GM21390 (cell line): ENCODE measurements around the gene AGAP1.

Experiments used
- ATAC-seq: cut with Tn5 transposase; IDR thresholded peaks from one replicate; pipeline ENCODE4 v1.9.1; 2021; ENCODE audit not compliant: unreplicated experiment

AGAP1 gene

DNA sequence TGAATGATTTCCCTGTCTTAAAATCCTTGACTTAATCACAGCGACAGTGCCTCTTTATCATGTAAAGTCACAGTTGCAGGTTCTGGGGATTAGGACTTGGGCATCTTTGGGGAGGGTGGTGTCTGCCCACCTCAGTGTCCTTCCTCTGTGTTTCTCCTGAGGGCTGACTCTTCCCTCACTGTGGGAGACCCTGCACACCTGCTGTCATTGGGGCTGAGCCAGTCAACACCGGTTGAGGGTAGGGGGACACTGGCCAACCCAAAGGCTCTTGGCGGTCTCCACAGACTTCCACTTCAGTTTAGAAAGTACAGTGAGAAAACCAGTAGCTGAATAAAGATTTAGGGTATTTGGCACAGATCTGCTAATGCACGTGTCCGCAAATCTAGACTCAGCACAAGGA lies 36.9 kb downstream of the AGAP1 start:
- ATAC-seq, result no peak

DNA sequence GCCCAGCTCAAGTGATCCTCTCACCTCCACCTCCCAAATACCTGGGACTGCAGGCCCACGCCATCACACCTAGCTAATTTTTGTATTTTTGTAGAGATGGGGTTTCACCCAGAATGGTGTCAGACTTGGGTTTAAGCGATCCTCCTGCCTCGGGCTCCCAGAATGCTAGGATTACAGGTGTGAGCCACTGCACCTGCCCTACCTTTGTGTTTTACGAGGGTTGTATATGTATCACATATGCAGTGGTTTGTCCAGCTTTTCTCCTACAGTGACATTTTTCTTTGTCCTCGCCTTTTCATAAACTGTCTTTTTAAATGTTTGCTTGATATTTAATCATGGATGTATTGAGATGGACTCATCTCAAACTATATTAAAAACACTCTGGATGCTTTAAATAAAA lies 38.5 kb downstream of the AGAP1 start:
- no peak for ATAC-seq

DNA sequence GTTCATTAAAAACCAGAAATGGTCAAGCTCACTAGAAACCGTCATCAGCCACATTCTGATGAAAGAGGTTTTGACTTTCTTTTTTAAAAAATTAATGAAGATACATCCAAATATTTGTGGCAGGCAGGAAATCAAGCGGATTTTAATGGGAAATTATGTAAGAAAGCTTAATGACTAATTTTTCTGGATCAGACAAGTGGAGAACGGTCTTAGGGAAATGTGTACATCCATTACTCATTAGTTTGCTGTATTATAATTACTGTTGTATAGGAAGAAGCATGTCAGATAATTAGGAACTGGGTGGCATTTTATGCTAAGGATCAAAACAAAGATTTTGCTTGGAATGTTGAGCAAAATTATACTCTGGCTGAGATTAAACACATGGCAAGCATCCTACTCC lies 39.4 kb downstream of the AGAP1 start:
- ATAC-seq, result no peak

DNA sequence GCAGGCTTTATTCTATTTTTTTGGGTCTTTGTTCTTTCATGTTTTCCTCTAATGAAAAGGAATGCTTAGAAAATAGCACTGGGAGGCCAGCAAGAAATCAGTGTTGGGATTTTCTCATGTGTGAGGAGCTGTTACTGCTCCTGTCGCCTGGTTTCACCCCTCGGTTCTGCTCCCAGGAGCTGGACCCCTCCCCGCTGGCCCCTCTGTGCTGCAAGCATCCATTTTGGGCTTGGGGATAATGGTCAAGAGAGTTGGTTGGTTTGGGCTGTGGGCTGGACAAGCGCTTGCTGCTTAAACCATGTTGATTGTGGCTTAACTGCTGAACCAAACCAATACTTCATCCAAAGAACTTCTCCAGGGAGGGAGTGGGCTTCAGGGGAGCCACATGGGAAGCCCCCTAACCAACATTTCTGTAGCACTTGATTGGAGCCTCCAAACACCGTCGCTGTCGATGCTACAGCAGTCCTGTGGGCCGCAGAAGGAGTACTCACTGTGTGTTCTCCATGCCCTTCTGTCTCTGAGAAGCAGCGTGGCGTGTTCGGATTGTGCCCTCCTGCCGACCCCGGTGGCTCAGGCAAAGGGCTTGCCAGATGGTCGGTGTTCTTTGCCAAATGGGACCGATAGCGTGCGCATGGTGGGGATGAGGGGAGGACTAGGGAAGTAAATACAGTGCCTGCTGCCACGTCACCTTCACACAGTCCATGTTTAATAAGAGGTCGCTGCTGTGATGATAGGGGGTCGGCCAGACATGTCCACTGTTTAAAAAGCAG lies 40.0 kb downstream of the AGAP1 start:
- no peak for ATAC-seq

DNA sequence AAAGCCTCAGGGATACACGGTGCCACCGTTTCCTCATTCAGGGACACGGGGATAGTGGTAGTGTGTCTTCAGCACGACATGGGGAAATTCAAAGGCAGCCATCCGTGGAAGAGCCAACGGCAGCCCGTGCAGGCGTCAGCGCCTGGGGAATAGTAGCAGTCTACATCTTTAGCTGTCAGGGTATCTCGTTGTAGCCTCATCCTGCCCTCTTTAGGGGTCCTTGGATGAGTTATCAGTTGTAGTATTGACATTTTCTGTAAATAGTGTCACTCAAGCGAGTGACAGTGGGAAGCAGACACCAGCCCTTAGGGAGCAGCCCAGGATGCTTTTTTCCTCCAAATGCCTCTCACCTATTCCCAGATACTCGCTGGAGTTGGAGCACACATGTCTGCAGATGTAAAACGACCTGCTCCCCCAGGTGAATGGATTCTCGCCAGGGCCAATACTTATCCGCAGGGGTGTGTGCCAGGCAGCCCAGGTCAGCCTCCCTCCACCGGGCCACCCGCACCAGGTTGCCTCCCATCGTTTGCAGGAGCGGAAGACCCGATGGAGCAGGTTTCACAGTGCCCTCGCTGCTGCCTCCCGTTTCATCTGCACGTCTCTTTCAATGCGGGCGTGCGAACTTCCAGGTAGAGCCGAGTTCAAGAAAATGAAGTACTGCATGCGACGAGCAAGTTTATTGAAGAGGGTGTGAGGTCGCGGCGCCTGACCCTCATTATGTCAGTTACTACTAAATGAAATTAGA lies 41.0 kb downstream of the AGAP1 start:
- ATAC-seq, result no peak

DNA sequence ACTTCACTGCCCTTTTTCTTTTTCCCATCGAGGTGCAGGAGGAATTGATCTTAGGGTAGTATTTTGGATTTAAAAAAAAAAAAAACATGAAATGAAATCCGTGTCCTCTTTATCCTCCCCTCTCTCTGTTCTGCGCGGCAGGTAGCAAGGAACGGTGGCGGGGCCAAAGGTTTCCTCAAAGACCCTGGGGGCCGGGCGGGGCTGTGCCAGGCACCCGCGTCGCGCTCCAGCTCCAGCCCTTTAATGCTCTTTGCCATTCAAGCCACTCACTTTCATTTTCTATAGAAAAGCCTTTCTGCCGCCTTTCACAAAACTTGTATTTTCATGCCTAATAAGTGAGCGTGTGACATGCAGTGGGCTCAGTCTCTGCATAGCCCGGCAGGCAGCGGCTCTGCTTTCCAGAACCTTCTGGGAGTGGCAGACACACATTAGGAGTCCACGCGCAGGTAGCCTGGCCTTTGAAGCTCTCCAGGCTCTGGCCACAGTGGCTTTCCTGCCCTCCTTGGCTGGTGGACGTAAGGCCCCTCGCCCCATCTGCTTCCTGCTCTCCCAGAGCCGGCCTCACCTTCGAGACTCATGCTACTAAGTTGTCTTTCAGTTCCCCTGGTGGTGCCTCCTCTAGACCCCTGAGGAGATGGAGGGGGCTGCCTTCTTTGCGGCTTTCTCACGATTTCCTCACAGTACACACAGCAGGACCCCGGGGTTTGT lies 41.7 kb downstream of the AGAP1 start:
- no peak for ATAC-seq

DNA sequence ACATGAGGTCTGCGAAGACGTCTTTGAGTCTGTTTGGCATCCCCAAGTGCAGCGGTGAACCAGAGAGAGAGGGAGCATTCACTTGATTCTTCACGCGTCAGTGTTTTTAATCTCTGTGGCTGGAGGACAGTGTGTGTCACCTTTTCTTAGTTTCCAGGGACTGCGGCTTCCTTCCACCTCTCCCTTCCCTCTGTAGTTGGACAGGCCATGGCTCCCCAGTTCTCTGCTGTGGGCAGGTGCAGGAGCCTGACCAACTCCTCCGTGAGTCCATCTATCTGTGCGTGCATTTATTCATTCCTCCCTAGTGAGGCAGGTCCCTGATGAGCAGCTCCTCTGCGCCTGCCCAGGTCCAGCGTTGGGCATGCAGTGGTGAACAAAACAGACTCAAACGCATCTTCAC lies 42.9 kb downstream of the AGAP1 start:
- ATAC-seq, result no peak

DNA sequence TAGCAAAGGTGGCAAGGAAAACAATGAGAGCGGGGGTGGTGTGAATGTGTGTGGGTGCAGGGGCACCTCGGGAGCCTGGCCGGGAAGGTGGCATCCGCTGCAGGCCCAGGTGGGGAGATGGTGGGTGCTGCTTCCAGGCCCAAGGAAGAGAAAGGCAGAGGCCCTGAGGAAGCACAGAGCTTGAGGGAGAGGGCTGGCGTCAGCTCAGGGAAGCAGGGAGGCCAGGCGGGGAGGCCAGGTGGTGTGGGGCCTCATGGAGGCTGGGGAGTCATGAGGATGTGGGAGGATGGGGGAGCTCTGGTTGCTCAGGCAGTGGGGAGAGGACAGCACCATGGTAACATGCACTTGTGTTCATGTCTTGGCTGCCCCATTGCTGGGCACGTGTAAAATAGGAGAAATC lies 43.3 kb downstream of the AGAP1 start:
- ATAC-seq, result no peak

DNA sequence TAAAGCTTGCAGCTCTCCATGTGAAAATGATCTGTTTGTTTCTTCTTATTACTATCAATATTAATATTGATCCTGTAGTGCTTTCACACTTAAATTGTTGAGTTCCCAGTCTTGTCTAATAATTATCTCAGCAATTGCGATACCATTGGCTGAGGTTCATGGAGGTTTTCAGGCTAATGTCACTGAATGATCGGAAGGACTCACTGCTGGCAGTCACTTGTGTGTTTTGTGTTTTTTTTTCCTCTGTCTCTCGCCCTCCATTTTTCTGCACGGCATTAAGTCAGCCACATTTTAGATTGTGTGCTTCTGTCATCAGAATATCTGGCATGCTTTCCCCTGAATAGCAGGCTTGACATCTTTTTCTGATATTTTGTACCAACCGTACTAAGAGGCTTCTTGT lies 43.7 kb downstream of the AGAP1 start:
- no peak for ATAC-seq

DNA sequence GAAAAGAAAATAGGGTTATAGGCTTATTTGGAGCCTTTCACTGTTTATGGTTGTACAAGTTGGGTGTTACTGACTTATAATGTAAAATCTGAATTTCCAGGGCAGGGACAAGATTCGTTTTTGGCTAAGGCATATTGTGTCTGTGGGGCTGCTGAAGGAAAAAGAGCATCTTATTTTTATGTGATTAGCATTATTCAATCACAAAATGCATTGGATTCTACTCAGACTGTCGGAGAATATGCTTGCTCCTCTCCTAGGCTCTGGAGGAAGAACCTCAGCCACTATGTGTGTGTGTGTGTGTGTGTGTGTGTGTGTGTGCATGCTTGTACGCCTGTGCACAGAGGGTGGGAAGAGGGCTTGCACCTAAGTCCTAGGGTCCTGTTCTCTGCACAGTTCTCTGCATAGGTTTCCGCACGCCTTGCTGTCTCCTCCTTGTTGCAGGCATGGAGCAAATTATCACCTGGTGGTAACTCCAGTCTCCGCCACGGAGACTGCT lies 44.3 kb downstream of the AGAP1 start:
- no peak for ATAC-seq

DNA sequence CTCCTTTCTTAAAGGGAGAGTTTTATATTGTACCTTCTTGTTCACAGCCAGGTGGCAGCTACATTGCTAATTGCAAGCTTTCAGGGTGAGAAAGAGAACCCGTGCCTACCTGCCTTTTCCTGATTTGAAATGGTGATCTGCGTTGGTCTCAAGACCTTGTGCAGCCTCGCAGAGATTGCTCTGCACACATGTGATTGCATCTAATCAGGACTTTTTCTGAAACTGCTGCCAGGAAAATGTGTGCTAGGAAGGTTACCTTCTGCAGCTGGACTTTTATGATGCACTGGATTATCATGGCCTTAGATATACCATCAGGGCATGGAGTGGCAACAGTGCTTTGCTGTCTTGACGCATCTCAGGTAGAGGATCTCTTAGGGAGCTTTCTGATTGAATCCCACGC lies 45.1 kb downstream of the AGAP1 start:
- no peak for ATAC-seq

DNA sequence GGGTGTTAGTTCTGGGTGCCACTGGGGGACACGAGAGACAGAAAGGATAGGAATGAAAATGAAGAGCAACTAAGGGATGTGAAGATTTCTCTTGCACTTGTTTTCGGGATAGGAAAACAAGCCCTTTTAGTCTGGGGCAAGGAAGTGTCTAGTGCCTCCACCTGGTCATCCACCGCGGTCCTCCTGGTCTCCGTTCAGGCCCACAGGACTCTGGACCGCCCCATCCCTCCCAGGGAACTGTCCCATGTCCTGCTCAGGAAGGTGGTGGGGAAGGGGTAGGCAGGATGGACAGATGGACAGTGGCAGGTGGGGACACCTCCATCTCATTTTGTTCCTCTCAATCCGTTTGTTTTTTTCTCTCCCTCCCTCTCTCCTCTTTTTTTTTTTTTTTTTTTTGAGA lies 45.9 kb downstream of the AGAP1 start:
- no peak for ATAC-seq

DNA sequence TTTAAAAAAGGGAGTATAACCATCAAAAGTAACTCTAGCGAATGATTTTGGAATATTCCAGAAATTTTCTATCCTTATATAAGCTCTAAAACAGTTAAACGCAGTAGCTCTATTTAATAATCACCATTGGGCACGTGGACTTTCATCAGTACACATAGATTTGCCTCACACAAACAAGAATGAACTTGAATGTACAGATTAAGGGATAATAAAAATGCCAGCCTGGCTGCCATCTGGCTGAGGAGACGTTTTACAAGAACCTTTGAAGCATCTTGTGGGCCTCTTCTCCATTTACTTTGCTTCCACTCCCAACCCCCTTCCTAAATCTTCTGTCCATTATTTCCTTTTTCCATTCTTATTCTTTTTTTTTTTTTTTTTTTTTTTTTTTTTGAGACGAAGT lies 47.2 kb downstream of the AGAP1 start:
- ATAC-seq, result no peak

DNA sequence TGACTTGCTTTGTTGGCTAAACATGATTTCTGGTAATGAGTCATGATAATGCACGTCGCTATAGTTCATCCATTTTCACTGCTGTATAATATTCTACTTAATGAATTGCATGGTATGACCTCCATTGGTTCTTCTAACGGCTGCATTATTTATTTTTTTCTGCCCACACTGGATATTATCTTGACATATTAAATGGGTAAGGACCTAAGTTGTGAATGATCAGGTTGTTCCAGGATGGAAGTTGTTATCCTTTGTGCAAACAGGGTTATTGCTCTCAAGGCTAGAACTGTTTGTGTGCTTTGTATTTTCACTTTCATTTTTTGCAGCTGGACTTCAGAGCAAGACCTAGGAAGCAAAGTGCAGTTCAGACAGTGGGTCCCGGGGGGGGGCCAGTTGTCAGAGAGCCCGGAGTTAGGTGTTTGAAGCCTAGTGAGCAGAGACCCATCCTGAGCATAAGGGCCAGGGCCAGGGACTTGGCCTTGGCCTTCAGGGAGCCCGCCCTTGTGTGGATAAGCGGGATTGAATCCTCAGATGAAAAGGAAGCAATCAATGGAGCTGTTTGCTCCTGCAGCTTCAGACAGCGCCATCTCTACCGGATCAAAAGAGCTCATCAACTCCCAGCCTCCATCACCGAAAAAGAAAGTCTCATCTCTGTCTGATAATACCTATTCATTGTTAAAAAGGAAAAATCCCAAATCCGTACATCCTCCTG lies 48.2 kb downstream of the AGAP1 start:
- ATAC-seq, result no peak

DNA sequence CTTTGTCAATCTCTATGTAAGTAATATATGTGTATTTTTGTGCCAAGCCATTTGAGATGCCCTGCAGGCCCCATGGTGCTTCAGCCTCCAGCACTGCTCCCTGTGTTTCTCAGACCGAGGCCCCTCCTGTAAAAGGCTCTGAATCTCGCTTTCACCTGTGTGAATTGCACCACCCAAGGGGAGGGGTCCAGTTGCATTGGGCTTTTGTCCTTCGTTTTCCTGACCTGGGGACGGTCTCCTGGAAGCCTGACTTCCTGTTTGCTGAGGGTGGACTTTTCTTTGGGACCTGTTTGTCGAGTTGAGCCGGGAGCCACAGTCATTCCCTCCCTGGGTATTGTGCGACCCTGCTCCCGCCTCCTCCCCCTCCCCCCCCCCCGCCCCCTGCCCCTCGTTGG lies 48.9 kb downstream of the AGAP1 start:
- no peak for ATAC-seq

DNA sequence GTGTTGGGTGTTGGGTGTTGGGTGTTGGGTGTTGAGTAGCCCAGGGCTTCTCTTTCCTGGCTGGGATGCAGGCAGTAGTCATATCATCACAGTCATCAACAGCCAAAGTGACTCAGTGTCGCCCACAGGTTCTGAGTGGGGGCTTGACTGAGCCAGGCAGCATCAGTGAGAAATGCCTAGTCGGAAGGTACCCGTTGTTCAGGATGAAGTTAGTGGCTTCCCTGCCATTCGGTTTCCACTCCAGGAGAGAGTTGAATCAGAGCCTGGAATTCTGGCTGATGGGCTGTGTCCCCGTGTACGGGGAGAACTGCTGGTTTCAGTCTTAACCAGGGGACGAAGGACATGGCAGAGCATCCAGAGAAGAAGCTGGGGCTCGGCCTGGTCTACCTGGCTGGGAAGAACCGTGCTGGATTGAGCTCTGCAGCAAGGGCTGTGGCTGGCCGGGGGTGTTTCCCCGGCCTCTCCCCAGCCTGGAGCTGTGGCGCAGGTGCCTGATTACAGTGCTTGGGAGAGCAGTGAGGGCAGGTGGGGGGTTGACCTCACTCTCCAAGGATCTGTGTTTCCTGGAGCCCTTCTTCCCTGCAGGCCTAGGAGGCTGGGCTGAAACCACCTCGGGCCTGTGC lies 49.4 kb downstream of the AGAP1 start:
- ATAC-seq, result no peak

DNA sequence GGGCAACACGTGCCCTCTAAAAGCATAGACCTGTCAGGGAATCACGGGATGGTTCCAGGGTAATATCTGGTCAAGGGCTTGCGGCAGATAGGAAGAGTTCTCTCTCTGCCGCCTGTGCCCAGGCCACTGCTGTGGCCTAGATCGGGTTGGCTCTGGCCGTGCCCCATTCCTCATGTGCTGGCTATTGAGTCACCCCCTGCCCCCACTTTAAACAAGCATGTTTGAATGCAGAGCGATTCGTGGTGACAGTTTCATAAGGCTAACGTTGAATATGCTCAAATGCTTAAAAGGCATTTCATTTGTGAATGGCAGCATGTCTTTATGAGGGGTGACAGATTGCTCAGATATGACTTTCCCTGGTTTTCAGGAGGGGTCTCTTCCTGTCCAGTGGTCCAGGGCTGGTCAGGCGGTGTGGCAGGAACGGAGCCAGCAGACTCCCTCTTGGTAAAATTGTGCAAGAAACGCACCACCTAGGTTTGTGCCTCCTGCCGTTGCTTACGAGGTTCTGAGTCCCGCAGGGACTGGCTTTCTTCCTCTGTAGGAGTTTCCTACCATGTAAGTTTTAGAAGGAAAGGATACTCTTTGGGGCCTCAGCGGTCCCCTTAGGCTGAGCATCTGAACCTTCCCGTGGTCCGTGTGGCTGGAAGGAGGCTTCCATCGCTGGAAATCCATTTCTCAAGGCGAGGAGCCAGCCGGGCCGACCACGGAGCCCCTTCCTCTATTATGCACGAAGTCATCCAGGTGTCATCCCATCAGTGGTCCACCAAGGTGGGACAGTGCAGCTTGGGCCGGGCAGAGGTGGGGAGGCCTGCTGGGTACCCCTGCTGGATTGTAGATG lies 50.2 kb downstream of the AGAP1 start:
- no peak for ATAC-seq

DNA sequence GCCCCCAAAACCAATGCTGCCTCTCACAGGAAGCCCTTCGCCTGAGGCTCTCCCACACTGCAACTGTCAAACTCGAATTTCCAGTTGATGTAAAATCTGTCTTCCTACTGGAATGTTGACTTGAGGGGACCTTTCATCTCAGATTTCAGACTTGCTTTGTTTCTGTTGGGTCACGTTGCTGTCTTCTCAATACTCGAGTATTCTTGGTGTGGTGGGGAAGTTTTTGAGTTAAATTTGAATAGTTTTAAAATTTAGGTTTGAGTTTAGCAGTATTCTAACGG lies 50.8 kb downstream of the AGAP1 start:
- no peak for ATAC-seq

DNA sequence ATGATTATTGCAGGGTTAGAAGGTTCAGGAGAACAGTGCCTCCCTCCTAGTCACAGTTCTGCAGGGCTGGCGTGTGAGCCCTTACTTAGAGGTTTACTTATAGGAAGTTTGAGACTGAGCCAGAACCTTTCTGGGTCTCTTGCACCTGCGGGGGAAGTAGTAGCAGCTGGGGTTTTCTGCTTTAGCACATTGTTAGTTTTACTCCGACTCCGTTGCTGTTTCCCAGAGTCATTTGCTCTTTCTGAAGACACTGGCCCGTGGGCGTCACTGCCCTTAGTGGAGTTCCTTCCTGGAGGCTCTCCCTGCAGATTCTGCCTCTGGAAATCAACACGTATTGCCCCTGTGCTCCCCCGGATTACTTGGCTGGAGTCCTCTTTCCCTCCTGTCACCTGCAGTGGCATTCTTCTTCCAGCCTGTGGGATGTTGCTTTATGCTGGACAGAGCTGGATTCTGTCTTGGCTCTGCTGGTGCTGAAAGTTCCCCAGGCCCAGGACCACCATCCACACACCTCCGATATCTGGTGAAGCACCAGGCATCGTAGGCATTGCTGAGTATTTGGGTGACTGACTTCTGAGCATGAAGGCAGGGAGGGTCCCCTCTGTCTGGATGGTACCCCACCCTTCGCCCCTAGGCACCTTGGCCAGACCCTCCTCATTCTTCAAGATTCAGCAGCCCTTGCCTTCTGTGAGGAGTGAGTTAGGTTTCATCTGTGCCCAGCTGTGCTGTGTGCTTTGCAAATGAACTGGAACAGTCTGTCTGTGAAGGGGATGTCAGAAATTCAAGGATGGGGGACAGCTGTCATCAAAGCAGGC lies 51.7 kb downstream of the AGAP1 start:
- ATAC-seq, result no peak

DNA sequence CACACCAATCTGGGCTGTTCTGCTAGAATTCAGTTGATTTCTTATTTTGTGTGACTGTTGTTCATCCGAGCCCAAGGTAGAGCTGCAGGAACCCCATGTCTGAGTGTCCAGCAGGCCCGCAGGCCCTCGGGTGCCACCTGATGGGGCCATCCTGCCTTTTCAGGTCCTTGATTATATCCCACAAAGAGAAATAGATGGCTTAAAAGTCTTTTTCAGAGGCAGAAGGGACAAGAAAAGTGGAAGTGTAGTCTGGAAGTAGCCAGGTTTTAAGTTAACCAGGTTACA lies 52.2 kb downstream of the AGAP1 start:
- no peak for ATAC-seq
